ENCODE data around the gene CEP250.

GRCh38 chr20:35503281-35503680, 47.9 kb downstream of the CEP250 start:
- no peak for TF ChIP-seq CTCF (IDR thresholded peaks at IDR 0.05; ENCODE audit: insufficient read depth, low read length)
- no peak for TF ChIP-seq REST (IDR thresholded peaks at IDR 0.05; ENCODE audit: insufficient replicate concordance, low read depth)
- no peak for TF ChIP-seq POLR2AphosphoS5 (IDR thresholded peaks at IDR 0.05; ENCODE audit: low read depth)
- TF ChIP-seq GABPA (IDR thresholded peaks at IDR 0.05; ENCODE audit: low read depth): no peak

Measured in HL-60 (cell line).